Measurements from ENCODE around the gene DYNLL2.

GRCh38 chr17:58092797-58093385, 9.7 kb downstream of the DYNLL2 start:
- TF ChIP-seq CTCF (IDR thresholded peaks at IDR 0.05) (no peak), EP300 (IDR thresholded peaks at IDR 0.05; ENCODE audit: low read depth) (no peak), POLR2A (IDR thresholded peaks at IDR 0.05) (no peak)
